ENCODE data around the gene OSBPL10. TPM values are rescaled to one million over a fixed set of nuclear protein-coding genes. Genes with fewer than 3 reads are reported as not detected.

Gene OSBPL10
- total RNA-seq, 1 experiment from 2014 or later: 172 TPM

- TF ChIP-seq CTCF (IDR thresholded peaks at IDR 0.05; ENCODE audit: unreplicated experiment): no peak
- no peaks in the 10 kb centered on the region for H3K27me3 Mint-ChIP-seq (ENCODE audit: insufficient read depth, unreplicated experiment)
- intact Hi-C loops (cut with micrococcal nuclease): no loop called here
- BruUV-seq (replicated peaks): no TSS peak
- no peak overlapping the region for H3K4me3 Mint-ChIP-seq (ENCODE audit: unreplicated experiment)
- peaks cover 10% of the 10 kb centered on the region for H3K4me1 Mint-ChIP-seq (ENCODE audit: insufficient read depth, unreplicated experiment)
- H3K36me3 Mint-ChIP-seq (ENCODE audit: insufficient read depth, unreplicated experiment): peaks cover 56% of the 10 kb centered on the region
- POLR2A ChIA-PET: no interaction called here
- no peak overlapping the region for H3K27ac Mint-ChIP-seq (ENCODE audit: low read depth, unreplicated experiment)
- H3K9me3 Mint-ChIP-seq (ENCODE audit: unreplicated experiment): no peaks in the 10 kb centered on the region
- DNase-seq (ENCODE audit: unreplicated experiment): no peak
- CTCF ChIA-PET: interaction anchor here (0.5 to 2.5 kb wide), 4 partner anchors 9 to 322 kb away, joined by 3 to 9 read pairs (median 6); no protein-coding TSS in a partner anchor
Measured at GRCh38 chr3:31725976-31726375, 255.1 kb downstream of the OSBPL10 start.

- intact Hi-C loops (cut with micrococcal nuclease): no loop called here
- POLR2A ChIA-PET: no interaction called here
- CTCF ChIA-PET: interaction anchor here (0.5 to 2.5 kb wide), 9 partner anchors 10 to 725 kb away, joined by 3 to 9 read pairs (median 3); no protein-coding TSS in a partner anchor
- Mint-ChIP-seq H3K27me3 (ENCODE audit: insufficient read depth, unreplicated experiment) (no peaks in the 10 kb centered on the region), H3K27ac (ENCODE audit: low read depth, unreplicated experiment) (no peak overlapping the region), H3K9me3 (ENCODE audit: unreplicated experiment) (no peaks in the 10 kb centered on the region), H3K36me3 (ENCODE audit: insufficient read depth, unreplicated experiment) (peaks cover 55% of the 10 kb centered on the region), H3K4me3 (ENCODE audit: unreplicated experiment) (no peak overlapping the region), H3K4me1 (ENCODE audit: insufficient read depth, unreplicated experiment) (peaks cover 10% of the 10 kb centered on the region)
- no peak for TF ChIP-seq CTCF (IDR thresholded peaks at IDR 0.05; ENCODE audit: unreplicated experiment)
- BruUV-seq (replicated peaks): no TSS peak
- no peak for DNase-seq (ENCODE audit: unreplicated experiment)
Measured at GRCh38 chr3:31725568-31725967, 255.5 kb downstream of the OSBPL10 start.

- H3K4me1 Mint-ChIP-seq (ENCODE audit: insufficient read depth, unreplicated experiment): peaks cover 6% of the 10 kb centered on the region
- POLR2A ChIA-PET: interaction anchor here (0.7 to 0.8 kb wide), 2 partner anchors 9 to 947 kb away, joined by 3 read pairs; no protein-coding TSS in a partner anchor
- H3K9me3 Mint-ChIP-seq (ENCODE audit: unreplicated experiment): no peaks in the 10 kb centered on the region
- no TSS peak for BruUV-seq (replicated peaks)
- DNase-seq (ENCODE audit: unreplicated experiment): peak; percentile 32
- H3K4me3 Mint-ChIP-seq (ENCODE audit: unreplicated experiment): no peak overlapping the region
- TF ChIP-seq CTCF (IDR thresholded peaks at IDR 0.05; ENCODE audit: unreplicated experiment): peak; percentile 18
- CTCF ChIA-PET: interaction anchor here (0.5 to 2.5 kb wide), 11 partner anchors 11 to 726 kb away, joined by 3 to 9 read pairs (median 3); partner anchors contain the start of gene ZNF860
- H3K27ac Mint-ChIP-seq (ENCODE audit: low read depth, unreplicated experiment): no peak overlapping the region
- H3K27me3 Mint-ChIP-seq (ENCODE audit: insufficient read depth, unreplicated experiment): no peaks in the 10 kb centered on the region
- peaks cover 47% of the 10 kb centered on the region for H3K36me3 Mint-ChIP-seq (ENCODE audit: insufficient read depth, unreplicated experiment)
- intact Hi-C loops (cut with micrococcal nuclease): no loop called here
Measured at GRCh38 chr3:31724651-31725050, 256.4 kb downstream of the OSBPL10 start.

DNA sequence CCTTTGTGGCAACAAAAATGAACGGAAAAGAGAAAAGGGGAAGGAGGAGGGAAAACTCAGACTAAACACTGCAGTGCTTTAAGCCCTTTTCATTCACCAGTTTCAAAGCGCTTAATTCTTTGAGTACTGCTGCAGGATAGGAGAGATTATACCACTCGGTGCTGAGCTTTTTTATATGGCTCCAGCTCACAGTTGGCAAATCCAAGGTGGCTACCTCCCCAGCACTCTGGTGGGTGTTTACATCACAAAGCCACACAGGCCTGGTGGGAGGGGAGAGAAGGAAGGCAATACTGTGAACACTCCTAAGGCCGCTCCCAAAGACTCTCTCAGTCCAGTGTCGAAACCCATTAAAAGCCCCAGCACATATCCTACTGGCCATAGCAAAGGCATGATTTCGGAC is 256.9 kb downstream of the OSBPL10 start:
- no peak overlapping the region for H3K27ac Mint-ChIP-seq (ENCODE audit: low read depth, unreplicated experiment)
- ChIA-PET CTCF (interaction anchor here (0.6 to 2.5 kb wide), 7 partner anchors 11 to 412 kb away, joined by 3 to 9 read pairs (median 4); partner anchors contain the start of gene ZNF860), POLR2A (interaction anchor here (0.8 kb wide), 1 partner anchor 9 kb away, joined by 3 read pairs; no protein-coding TSS in a partner anchor)
- TF ChIP-seq CTCF (IDR thresholded peaks at IDR 0.05; ENCODE audit: unreplicated experiment): no peak
- H3K4me1 Mint-ChIP-seq (ENCODE audit: insufficient read depth, unreplicated experiment): peaks cover 6% of the 10 kb centered on the region
- no peak overlapping the region for H3K4me3 Mint-ChIP-seq (ENCODE audit: unreplicated experiment)
- peaks cover 45% of the 10 kb centered on the region for H3K36me3 Mint-ChIP-seq (ENCODE audit: insufficient read depth, unreplicated experiment)
- intact Hi-C loops (cut with micrococcal nuclease): no loop called here
- DNase-seq (ENCODE audit: unreplicated experiment): no peak
- no TSS peak for BruUV-seq (replicated peaks)
- no peaks in the 10 kb centered on the region for H3K27me3 Mint-ChIP-seq (ENCODE audit: insufficient read depth, unreplicated experiment)
- H3K9me3 Mint-ChIP-seq (ENCODE audit: unreplicated experiment): no peaks in the 10 kb centered on the region

All from MCF 10A (cell line).